ENCODE data around the gene LRRC71.

Gene LRRC71

DNA sequence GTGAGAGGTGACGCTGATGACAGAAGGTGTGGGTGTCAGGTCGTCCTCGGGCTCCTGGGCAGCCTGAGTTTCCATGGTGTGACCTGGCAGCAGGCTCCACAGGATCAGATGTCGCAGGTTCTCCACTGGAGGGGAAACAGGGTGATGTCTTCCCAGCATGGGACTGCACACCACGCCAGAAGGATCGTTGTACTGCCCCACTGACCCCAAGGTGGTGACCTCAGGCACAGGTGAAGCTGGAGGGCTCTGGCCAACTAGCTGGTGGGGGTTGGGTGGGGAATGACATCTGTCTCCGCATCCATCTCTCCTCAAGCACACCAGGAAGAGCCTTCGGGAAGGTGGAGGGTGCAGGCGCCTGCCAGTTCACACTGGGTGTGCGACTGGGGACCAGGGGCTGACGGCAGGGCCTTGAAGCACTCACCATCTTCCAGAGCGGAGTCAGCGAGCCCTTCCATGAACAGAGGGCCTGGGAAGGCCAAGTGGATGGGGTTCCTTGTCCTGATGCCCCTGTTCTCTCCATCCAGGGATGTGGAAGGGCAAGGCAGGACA is 19.4 kb downstream of the LRRC71 start:
- Histone ChIP-seq H3K36me3 (ENCODE audit: control insufficient read depth, insufficient read depth, low read length) (peaks cover 87% of the 10 kb centered on the region), H3K9me3 (ENCODE audit: control insufficient read depth, low read length) (no peaks in the 10 kb centered on the region), H3K27ac (ENCODE audit: low read depth, low read length, severe bottlenecking) (no peak overlapping the region), H3K4me3 (ENCODE audit: extremely low read depth, insufficient read depth, low read length, poor library complexity, severe bottlenecking) (no peak overlapping the region), H3K4me1 (ENCODE audit: control insufficient read depth, insufficient read depth, low read length, poor library complexity, severe bottlenecking) (no peaks in the 10 kb centered on the region)
- 94 to 96% methylated on average over 12 of the region's 13 CpGs for WGBS, 2 experiments (ENCODE audit: insufficient coverage in 2 of 2)

DNA sequence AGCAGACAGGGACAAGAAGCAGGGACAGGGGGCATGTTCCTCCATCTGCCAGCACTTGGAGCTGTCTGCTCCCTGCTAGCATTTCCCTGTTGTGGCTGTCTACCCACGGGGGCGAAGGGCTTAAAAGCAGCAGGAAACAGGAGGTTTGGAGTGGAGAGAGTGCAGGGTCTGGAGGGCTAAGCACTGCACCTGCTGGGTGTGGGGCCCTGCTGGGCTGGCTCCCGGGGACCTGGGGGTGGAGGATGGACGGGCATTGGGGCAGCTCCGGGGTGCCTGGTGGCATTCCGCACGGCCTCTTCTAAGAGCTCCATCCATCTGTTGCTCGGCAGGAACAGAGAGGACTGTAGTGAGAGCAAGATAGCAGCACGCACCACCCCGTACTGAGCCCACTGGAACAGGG is 21.2 kb downstream of the LRRC71 start:
- Histone ChIP-seq H3K9me3 (ENCODE audit: control insufficient read depth, low read length) (no peaks in the 10 kb centered on the region), H3K36me3 (ENCODE audit: control insufficient read depth, insufficient read depth, low read length) (peaks cover 89% of the 10 kb centered on the region), H3K4me1 (ENCODE audit: control insufficient read depth, insufficient read depth, low read length, poor library complexity, severe bottlenecking) (no peaks in the 10 kb centered on the region), H3K4me3 (ENCODE audit: extremely low read depth, insufficient read depth, low read length, poor library complexity, severe bottlenecking) (no peak overlapping the region), H3K27ac (ENCODE audit: low read depth, low read length, severe bottlenecking) (no peak overlapping the region)
- 97 to 100% methylated on average over 9 of the region's 10 CpGs for WGBS, 2 experiments (ENCODE audit: insufficient coverage in 2 of 2)

DNA sequence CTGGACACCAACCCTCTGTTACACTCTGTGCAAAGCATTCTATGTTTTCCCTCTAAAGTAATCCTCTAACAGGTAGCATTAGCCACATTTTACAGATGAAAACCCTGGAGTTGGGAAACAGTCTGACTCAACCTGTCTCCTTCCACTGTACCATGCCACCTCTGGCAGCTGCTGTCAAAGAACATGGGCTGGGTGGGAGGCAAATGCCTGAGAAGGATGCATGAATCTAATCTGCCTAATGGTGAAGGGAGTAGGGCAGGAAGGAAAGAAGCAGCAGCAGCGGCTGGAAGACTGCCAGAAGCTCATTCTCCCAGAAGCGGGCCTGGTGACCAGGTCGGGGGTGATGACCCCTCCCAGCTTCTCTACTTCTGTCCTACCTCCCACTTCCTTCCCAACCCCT is 21.7 kb downstream of the LRRC71 start:
- Histone ChIP-seq H3K27ac (ENCODE audit: low read depth, low read length, severe bottlenecking) (no peak overlapping the region), H3K36me3 (ENCODE audit: control insufficient read depth, insufficient read depth, low read length) (peaks cover 89% of the 10 kb centered on the region), H3K4me1 (ENCODE audit: control insufficient read depth, insufficient read depth, low read length, poor library complexity, severe bottlenecking) (no peaks in the 10 kb centered on the region), H3K4me3 (ENCODE audit: extremely low read depth, insufficient read depth, low read length, poor library complexity, severe bottlenecking) (no peak overlapping the region), H3K9me3 (ENCODE audit: control insufficient read depth, low read length) (no peaks in the 10 kb centered on the region)
- WGBS, 2 experiments (ENCODE audit: insufficient coverage in 2 of 2), result 93% methylated on average over 3 of the region's 3 CpGs; no CpG with 5 or more reads in 1 of the 2 experiments

DNA sequence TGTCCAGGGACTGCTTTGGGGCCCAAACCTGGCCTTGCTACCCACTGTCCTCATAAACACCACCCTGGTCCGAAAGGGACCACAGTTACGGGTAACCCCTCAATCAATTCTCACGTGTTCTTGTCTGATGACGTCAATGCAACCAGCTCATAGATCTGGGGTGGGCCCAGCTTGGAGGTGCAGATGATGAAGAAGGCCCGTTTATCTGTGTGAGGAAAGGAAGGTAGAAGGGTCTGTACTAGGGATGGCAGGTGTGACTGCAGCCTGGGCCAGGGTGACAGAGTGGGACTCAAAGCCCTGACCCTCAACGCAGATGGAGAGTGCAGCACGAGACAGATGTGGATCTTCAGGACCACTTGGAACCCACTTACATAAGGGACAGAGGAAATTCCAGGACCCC is 22.1 kb downstream of the LRRC71 start:
- whole genome bisulfite sequencing, 2 experiments (ENCODE audit: insufficient coverage in 2 of 2), result 95% methylated on average over 4 to 5 of the region's 7 CpGs
- no peaks in the 10 kb centered on the region for H3K4me1 ChIP-seq (ENCODE audit: control insufficient read depth, insufficient read depth, low read length, poor library complexity, severe bottlenecking)
- no peak overlapping the region for H3K4me3 ChIP-seq (ENCODE audit: extremely low read depth, insufficient read depth, low read length, poor library complexity, severe bottlenecking)
- no peaks in the 10 kb centered on the region for H3K9me3 ChIP-seq (ENCODE audit: control insufficient read depth, low read length)
- H3K36me3 ChIP-seq (ENCODE audit: control insufficient read depth, insufficient read depth, low read length), result peaks cover 93% of the 10 kb centered on the region
- no peak overlapping the region for H3K27ac ChIP-seq (ENCODE audit: low read depth, low read length, severe bottlenecking)

DNA sequence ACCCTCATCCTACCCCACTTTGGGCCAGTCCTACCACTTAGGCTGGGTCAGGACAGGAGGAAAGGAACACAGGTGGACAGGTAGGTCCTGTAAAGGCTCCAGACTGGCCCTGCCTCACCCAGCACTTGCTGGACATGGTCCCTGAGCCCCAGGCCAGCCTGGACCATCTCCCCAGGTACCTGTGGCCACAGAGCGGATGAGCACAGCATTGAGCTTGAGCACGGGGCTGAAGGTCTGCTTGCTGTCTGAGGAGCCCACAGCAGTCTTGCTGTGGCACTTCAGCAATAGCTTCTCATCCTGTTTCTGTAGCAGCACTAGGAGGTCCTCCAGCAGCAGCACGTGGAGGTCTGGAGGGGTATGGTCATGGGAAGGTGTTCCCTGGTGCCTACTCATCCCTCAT is 23.3 kb downstream of the LRRC71 start:
- Histone ChIP-seq H3K9me3 (ENCODE audit: control insufficient read depth, low read length) (no peaks in the 10 kb centered on the region), H3K4me3 (ENCODE audit: extremely low read depth, insufficient read depth, low read length, poor library complexity, severe bottlenecking) (no peak overlapping the region), H3K4me1 (ENCODE audit: control insufficient read depth, insufficient read depth, low read length, poor library complexity, severe bottlenecking) (no peaks in the 10 kb centered on the region), H3K27ac (ENCODE audit: low read depth, low read length, severe bottlenecking) (no peak overlapping the region), H3K36me3 (ENCODE audit: control insufficient read depth, insufficient read depth, low read length) (peaks cover 95% of the 10 kb centered on the region)
- WGBS, 2 experiments (ENCODE audit: insufficient coverage in 2 of 2), result 94 to 100% methylated on average over 2 to 3 of the region's 3 CpGs

DNA sequence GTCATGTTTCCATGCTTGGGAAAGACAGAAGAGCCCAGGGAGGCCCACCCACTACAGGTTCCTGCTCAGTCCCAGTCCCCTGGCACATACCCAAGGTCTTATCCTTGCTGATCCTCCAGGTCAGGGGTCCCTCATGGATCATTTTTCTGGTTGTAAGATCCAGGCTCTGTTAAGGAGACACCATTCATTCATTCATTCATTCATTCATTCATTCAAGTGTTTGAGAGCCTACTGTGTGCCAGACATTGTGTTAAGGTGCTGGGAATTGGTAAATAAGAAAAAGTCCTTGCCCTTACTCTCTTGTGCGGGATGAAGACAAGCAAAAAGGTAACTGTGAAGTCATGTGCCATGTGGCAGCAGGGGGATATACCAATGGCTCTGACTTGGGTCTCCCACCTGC is 23.8 kb downstream of the LRRC71 start:
- Histone ChIP-seq H3K27ac (ENCODE audit: low read depth, low read length, severe bottlenecking) (no peak overlapping the region), H3K4me1 (ENCODE audit: control insufficient read depth, insufficient read depth, low read length, poor library complexity, severe bottlenecking) (peaks cover 4% of the 10 kb centered on the region), H3K9me3 (ENCODE audit: control insufficient read depth, low read length) (no peaks in the 10 kb centered on the region), H3K4me3 (ENCODE audit: extremely low read depth, insufficient read depth, low read length, poor library complexity, severe bottlenecking) (no peak overlapping the region), H3K36me3 (ENCODE audit: control insufficient read depth, insufficient read depth, low read length) (peaks cover 90% of the 10 kb centered on the region)
- 100% methylated on average over 1 of the region's 1 CpG; no CpG with 5 or more reads in 1 of the 2 experiments for WGBS, 2 experiments (ENCODE audit: insufficient coverage in 2 of 2)

DNA sequence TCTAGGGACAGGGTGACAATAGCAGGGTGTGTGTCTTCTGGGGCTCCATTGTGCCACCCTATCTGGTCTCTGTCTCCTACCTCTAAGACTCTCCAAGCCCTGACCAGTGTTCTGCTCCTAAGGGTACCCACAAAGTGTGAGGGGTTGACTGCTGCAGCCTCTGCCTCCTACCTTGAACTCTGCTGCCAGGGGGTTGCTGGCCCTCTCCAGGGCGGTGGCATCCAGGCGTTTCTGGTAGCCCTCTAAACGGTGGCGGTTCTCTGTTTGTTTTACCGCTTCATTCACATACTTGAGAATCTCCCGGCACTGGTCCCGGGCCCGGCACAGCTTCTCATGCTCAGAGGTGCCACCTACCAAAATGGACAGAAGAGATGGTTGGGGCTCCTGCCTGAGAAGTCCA is 24.4 kb downstream of the LRRC71 start:
- no peak overlapping the region for H3K4me3 ChIP-seq (ENCODE audit: extremely low read depth, insufficient read depth, low read length, poor library complexity, severe bottlenecking)
- H3K9me3 ChIP-seq (ENCODE audit: control insufficient read depth, low read length), result no peaks in the 10 kb centered on the region
- H3K36me3 ChIP-seq (ENCODE audit: control insufficient read depth, insufficient read depth, low read length), result peaks cover 84% of the 10 kb centered on the region
- 97 to 100% methylated on average over 2 to 8 of the region's 8 CpGs for WGBS, 2 experiments (ENCODE audit: insufficient coverage in 2 of 2)
- no peak overlapping the region for H3K27ac ChIP-seq (ENCODE audit: low read depth, low read length, severe bottlenecking)
- H3K4me1 ChIP-seq (ENCODE audit: control insufficient read depth, insufficient read depth, low read length, poor library complexity, severe bottlenecking), result peaks cover 8% of the 10 kb centered on the region

DNA sequence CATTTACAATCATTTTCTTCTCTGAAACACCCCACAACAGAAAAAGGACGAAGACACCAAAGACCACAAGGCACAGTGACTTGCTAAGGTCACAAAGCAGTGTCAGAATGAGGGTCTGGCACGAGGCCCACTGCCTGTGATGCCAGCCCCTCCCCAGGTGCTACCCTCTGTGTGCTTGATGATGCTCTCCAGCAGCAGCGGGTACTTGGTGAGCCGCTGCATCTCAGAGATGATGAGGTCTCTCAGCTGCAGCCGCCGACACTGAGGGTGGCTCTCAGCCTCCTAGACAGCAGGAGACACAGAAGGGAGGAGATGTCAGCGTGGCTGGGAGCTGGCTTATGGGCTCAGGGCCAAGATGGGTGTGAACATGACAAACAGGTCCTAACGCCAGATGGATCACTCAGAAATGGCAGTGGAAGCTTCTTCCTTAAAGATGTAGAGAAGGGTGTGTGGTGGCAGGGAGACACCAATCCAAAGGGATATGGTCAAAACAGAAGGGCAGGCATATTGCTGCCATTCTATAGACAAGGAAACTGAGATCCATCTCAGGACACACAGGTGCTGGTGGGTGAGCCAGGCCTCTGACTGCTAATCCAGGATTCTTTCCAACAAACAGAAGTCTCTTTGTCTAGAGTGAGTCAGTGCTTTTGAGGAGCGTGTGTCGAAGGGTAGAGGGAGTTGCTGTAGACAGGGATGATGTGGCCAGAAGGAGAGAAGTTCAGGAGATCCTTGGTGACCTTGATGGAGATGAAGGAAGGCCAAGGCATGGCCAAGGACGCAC is 25.6 kb downstream of the LRRC71 start:
- H3K4me3 ChIP-seq (ENCODE audit: extremely low read depth, insufficient read depth, low read length, poor library complexity, severe bottlenecking), result no peak overlapping the region
- peaks cover 8% of the 10 kb centered on the region for H3K4me1 ChIP-seq (ENCODE audit: control insufficient read depth, insufficient read depth, low read length, poor library complexity, severe bottlenecking)
- H3K27ac ChIP-seq (ENCODE audit: low read depth, low read length, severe bottlenecking), result no peak overlapping the region
- no peaks in the 10 kb centered on the region for H3K9me3 ChIP-seq (ENCODE audit: control insufficient read depth, low read length)
- H3K36me3 ChIP-seq (ENCODE audit: control insufficient read depth, insufficient read depth, low read length), result peaks cover 80% of the 10 kb centered on the region
- WGBS, 2 experiments (ENCODE audit: insufficient coverage in 2 of 2), result 95 to 96% methylated on average over 10 of the region's 11 CpGs

DNA sequence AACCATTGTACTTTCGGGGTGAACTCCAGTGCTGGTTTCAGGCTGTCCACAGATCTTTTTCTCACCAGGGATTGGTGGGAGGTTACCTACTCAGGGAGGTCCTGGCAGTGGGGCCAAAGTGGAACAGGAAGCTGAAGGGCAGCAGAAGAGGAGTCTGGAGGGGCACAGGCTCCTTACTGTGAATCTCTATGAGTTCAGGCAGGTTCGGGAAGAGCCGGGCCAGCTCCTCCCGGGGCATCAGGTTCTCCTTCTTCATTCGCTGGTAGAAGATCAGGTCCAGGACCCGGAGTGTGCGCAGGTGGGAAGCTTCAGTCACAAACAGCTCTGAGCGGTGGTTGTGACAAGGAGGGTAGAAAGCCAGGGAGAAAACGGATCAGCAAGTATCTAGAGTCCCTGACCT is 26.7 kb downstream of the LRRC71 start:
- no peak overlapping the region for H3K4me3 ChIP-seq (ENCODE audit: extremely low read depth, insufficient read depth, low read length, poor library complexity, severe bottlenecking)
- H3K36me3 ChIP-seq (ENCODE audit: control insufficient read depth, insufficient read depth, low read length), result peaks cover 81% of the 10 kb centered on the region
- peaks cover 15% of the 10 kb centered on the region for H3K4me1 ChIP-seq (ENCODE audit: control insufficient read depth, insufficient read depth, low read length, poor library complexity, severe bottlenecking)
- no peak overlapping the region for H3K27ac ChIP-seq (ENCODE audit: low read depth, low read length, severe bottlenecking)
- WGBS, 2 experiments (ENCODE audit: insufficient coverage in 2 of 2), result 97 to 100% methylated on average over 5 to 9 of the region's 9 CpGs
- H3K9me3 ChIP-seq (ENCODE audit: control insufficient read depth, low read length), result no peaks in the 10 kb centered on the region

DNA sequence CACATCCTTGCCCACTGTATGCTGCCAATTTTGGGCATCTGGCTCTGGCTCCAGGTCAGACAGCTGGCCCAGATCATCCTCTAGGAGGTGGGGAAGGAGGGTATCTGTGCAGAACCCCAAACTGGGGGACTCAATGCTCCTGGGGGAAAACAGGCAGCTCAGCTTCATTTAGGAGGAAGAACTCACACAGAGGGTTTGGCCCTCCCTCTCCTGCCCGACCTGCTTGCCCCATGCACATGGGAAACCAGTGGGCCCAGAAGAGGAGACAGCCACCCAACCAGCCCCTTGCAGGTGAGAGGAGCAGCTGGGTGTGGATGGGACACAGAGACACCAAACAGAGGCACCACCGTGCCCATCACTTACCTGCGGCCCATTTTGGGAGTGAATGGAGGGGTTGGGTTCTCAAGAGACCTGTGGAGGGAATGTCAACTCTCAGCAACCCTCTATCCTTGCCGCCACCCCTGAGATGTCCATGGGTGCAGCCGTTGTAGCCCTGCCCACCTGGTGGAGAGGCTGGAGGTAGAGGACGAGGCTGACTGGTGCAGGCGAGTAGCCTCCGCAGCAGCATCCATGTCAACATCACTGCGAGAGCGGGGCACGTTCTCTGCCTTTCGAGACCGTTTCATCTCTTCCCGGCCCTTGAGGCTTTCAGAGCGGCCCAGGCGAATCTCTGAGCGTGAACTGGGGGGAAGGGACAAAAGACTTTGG is 27.5 kb downstream of the LRRC71 start:
- Histone ChIP-seq H3K4me3 (ENCODE audit: extremely low read depth, insufficient read depth, low read length, poor library complexity, severe bottlenecking) (no peak overlapping the region), H3K27ac (ENCODE audit: low read depth, low read length, severe bottlenecking) (no peak overlapping the region), H3K9me3 (ENCODE audit: control insufficient read depth, low read length) (no peaks in the 10 kb centered on the region), H3K36me3 (ENCODE audit: control insufficient read depth, insufficient read depth, low read length) (peaks cover 78% of the 10 kb centered on the region), H3K4me1 (ENCODE audit: control insufficient read depth, insufficient read depth, low read length, poor library complexity, severe bottlenecking) (peaks cover 15% of the 10 kb centered on the region)
- WGBS, 2 experiments (ENCODE audit: insufficient coverage in 2 of 2), result 99 to 100% methylated on average over 10 to 14 of the region's 17 CpGs

DNA sequence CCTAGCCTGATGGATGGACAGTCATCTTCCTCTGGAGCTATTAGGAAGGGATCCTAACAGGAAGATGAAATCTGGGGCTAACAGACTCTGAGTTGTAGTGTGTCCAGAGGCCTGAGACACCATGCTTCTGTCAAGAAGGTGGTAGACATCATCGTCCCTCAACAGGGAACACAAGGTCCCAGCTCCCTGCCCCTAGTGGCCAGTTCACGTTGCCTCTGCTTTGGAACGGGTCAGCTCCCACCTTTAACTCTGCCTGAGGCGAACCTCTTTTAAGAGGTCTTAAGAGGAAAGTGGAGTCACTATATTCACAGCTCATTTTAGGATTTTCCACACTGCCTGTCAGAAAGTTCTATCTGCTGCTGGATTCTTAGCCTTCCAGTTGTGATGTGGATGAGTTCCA is 28.3 kb downstream of the LRRC71 start:
- 44 to 54% methylated on average over 4 of the region's 4 CpGs for whole genome bisulfite sequencing, 2 experiments (ENCODE audit: insufficient coverage in 2 of 2)

More for the DNA sequence above, 28.3 kb downstream of the LRRC71 start:
- Histone ChIP-seq H3K9me3 (ENCODE audit: control insufficient read depth, low read length) (no peaks in the 10 kb centered on the region), H3K27ac (ENCODE audit: low read depth, low read length, severe bottlenecking) (peak overlapping the region; percentile 50), H3K4me3 (ENCODE audit: extremely low read depth, insufficient read depth, low read length, poor library complexity, severe bottlenecking) (no peak overlapping the region), H3K36me3 (ENCODE audit: control insufficient read depth, insufficient read depth, low read length) (peaks cover 78% of the 10 kb centered on the region), H3K4me1 (ENCODE audit: control insufficient read depth, insufficient read depth, low read length, poor library complexity, severe bottlenecking) (peaks cover 15% of the 10 kb centered on the region)
